ENCODE measurements around the gene TSR1. TPM values are rescaled to one million over a fixed set of nuclear protein-coding genes. Genes with fewer than 3 reads are reported as not detected.

TSR1 gene
- total RNA-seq, 1 experiment from 2014 or later: 44.7 TPM

DNA sequence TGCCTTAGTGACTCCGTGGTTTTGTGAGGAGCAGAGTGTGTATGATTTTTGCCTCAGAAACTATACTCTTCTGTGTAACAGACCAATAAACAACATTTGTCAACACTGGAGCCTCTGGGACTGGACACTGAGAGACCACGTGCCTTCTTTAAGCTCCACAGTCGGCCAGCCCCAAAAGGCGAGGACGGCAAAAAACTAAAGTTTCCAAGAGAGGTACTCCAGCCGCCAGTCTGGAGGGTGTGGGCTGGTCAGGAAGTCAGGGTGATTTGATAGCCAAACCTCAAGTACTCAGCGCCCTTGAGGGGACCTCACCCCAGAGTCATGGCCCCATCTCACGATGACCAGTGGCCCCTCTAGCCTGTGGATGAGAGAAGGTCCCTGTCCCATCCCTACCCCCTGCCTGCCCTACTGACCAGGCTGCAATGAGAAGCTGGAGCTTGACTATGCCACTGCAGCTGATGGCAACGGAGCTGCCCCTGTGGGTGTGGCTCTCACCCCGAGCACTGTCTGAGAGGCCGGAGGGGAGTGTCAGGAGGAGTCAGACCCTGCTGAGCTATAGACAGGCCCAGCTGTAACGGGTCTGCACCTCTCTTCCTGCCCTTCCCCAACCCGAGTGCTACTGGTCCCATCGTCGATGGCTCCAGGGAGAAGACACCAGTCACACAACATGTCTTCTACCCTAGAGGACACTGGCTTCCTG is 44.8 kb upstream of the TSR1 start:
- CTCF ChIA-PET: interaction anchor here (4.4 kb wide), 1 partner anchor 35 kb away, joined by 58 read pairs; no protein-coding TSS in a partner anchor
- Histone ChIP-seq H3K4me3 (ENCODE audit: low read depth in 2 of 2, low read length in 2 of 2) (no peak overlapping the region), H3K4me1 (ENCODE audit: control insufficient read depth, insufficient read depth, low read length) (peaks cover 12% of the 10 kb centered on the region), H3K27ac (ENCODE audit: low read length) (no peak overlapping the region), H3K27me3 (ENCODE audit: control insufficient read depth, insufficient read depth, low read length) (no peaks in the 10 kb centered on the region), H3K36me3 (ENCODE audit: control insufficient read depth, insufficient read depth, low read length) (no peaks in the 10 kb centered on the region), H3K9me3 (ENCODE audit: control insufficient read depth, insufficient read depth, low read depth, low read length) (no peaks in the 10 kb centered on the region)
- DNase-seq (ENCODE audit: low read depth, low spot score) (no peak), ATAC-seq (no peak)
- intact Hi-C loops (cut with micrococcal nuclease; ENCODE audit: unreplicated experiment) (no loop called here), in situ Hi-C loops (cut with HindIII; ENCODE audit: low pct_unique_long_range_greater_than_20kb, low sequenced_read_pairs) (no loop called here)
- no peak for TF ChIP-seq CTCF (IDR thresholded peaks at IDR 0.05)
- TF ChIP-seq SIN3A (IDR thresholded peaks at IDR 0.05; ENCODE audit: borderline replicate concordance, insufficient read depth, low read depth, low read length): no peak
- TF ChIP-seq TCF7L2 (IDR thresholded peaks at IDR 0.05; ENCODE audit: low read depth, low read length): no peak
- no peak for TF ChIP-seq REST (IDR thresholded peaks at IDR 0.05; ENCODE audit: insufficient read depth in 1 of 2, low read depth in 2 of 2, low read length in 1 of 2)
- TF ChIP-seq POLR2AphosphoS5 (IDR thresholded peaks at IDR 0.05; ENCODE audit: low read depth, low read length): no peak
- POLR2A ChIA-PET: no interaction called here
- no TSS peak for BruUV-seq (replicated peaks)

DNA sequence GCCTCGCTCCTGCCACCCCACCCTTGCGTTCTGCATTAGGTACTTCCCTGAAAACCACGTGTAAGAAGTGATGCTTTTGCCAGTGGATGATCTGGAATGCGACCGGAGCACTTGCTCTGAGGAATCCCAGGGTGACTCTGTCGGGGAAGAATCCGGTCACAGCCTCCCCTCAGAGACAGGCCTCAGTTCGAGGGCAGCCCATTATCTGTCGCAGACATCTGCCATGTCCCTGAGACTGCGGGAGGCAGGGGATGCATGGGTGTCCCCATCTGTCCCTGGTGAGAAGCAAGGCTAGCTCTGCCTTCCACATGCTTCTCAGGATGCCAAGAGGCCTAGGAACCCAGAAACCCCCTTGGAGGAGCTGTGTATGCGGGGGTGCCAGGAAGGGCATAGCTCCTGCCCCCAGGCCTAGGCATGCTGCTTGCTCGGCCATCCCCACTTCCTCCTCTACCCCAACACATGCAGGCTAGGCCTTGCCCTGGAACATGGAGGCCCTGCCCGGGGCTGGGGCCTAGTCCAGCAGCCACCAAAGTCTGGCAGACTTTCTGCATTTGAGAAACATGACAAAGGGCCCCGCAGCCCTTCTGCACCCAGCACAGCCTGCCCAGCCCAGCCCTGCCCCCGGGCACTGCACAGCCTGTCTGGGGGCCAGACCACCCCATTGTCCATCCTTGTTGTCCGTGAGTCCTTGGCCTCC is 44.1 kb upstream of the TSR1 start:
- ATAC-seq: no peak
- Histone ChIP-seq H3K27ac (ENCODE audit: low read length) (no peak overlapping the region), H3K36me3 (ENCODE audit: control insufficient read depth, insufficient read depth, low read length) (no peaks in the 10 kb centered on the region), H3K4me3 (ENCODE audit: low read depth in 2 of 2, low read length in 2 of 2) (no peak overlapping the region), H3K27me3 (ENCODE audit: control insufficient read depth, insufficient read depth, low read length) (no peaks in the 10 kb centered on the region), H3K4me1 (ENCODE audit: control insufficient read depth, insufficient read depth, low read length) (peaks cover 12% of the 10 kb centered on the region), H3K9me3 (ENCODE audit: control insufficient read depth, insufficient read depth, low read depth, low read length) (no peaks in the 10 kb centered on the region)
- CTCF ChIA-PET: interaction anchor here (0.6 to 4.4 kb wide), 2 partner anchors 24 to 36 kb away, joined by 5 to 58 read pairs; no protein-coding TSS in a partner anchor
- in situ Hi-C loops (cut with HindIII; ENCODE audit: low pct_unique_long_range_greater_than_20kb, low sequenced_read_pairs): no loop called here
- TF ChIP-seq SIN3A (IDR thresholded peaks at IDR 0.05; ENCODE audit: borderline replicate concordance, insufficient read depth, low read depth, low read length) (no peak), CTCF (IDR thresholded peaks at IDR 0.05) (no peak), REST (IDR thresholded peaks at IDR 0.05; ENCODE audit: insufficient read depth in 1 of 2, low read depth in 2 of 2, low read length in 1 of 2) (no peak), TCF7L2 (IDR thresholded peaks at IDR 0.05; ENCODE audit: low read depth, low read length) (no peak), POLR2AphosphoS5 (IDR thresholded peaks at IDR 0.05; ENCODE audit: low read depth, low read length) (no peak)
- DNase-seq (ENCODE audit: low read depth, low spot score): no peak
- TSS peak; percentile 87 for BruUV-seq (replicated peaks)
- POLR2A ChIA-PET: no interaction called here
- intact Hi-C loops (cut with micrococcal nuclease; ENCODE audit: unreplicated experiment): no loop called here
